Posterior vena cava (tissue), 2 donors: ENCODE data around the gene RBFOX2. TPM values are rescaled to one million over a fixed set of nuclear protein-coding genes. Genes with fewer than 3 reads are reported as not detected.
"Not testable (repeated sequence)": the region's sequence is repeated elsewhere in the genome, so short reads cannot be mapped to it uniquely, and the experiment has no call there.

ENCODE experiments used
- DNase-seq: peaks from one replicate; pipeline ENCODE4 v3.0.0-alpha.2; 2020; ENCODE audit warnings: low spot score
- intact Hi-C, 2 donors: fragments of 100-400 bp; cut with DNase I; formaldehyde crosslinking; loops; one replicate each; pipeline versions ENCODE4 v1.14.1 to v1.14.2; 2022 to 2023
- total RNA-seq, 2 donors: library from RNA; stranded (reverse); fragmentation: NEBNext Ultra II Directional; extraction: Animal tissue kit (Norgen Biotek cat#: 25700); gene quantifications; one replicate each; pipeline ENCODE4 v1.2.1, GENCODE V29; 2021
- donor health status: DM: yes; HTN: yes; CAD: no.
- donor health status: DM: yes; HTN: yes; CAD: no.

Gene RBFOX2
- total RNA-seq, 2 donors from 2014 or later = 114 to 124 TPM

GRCh38 chr22:36052505-36052941, 23.9 kb upstream of the RBFOX2 start:
- DNase-seq = no peak
- intact Hi-C loops = loop anchor here in 1 of 2 donors (10.0 kb wide), 1 partner anchor 62 kb away; no protein-coding TSS in a partner anchor

DNA sequence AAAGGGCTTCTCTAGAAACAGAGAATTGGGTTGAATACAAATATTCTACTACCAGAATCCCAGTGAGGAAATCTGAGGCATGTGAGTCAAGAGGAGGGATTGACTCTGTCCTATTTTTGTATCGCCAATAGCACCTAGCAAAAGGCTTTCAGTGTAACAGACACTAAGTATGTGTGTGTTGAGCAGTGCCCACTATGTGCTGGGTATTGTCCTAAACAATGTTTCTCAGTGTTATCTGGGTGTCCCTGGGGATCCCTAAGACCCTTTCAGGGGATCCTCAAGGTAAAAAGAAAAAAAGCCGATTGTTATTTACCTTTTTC, 21.0 kb upstream of the RBFOX2 start:
- intact Hi-C loops = no loop called here
- DNase-seq = no peak

DNA sequence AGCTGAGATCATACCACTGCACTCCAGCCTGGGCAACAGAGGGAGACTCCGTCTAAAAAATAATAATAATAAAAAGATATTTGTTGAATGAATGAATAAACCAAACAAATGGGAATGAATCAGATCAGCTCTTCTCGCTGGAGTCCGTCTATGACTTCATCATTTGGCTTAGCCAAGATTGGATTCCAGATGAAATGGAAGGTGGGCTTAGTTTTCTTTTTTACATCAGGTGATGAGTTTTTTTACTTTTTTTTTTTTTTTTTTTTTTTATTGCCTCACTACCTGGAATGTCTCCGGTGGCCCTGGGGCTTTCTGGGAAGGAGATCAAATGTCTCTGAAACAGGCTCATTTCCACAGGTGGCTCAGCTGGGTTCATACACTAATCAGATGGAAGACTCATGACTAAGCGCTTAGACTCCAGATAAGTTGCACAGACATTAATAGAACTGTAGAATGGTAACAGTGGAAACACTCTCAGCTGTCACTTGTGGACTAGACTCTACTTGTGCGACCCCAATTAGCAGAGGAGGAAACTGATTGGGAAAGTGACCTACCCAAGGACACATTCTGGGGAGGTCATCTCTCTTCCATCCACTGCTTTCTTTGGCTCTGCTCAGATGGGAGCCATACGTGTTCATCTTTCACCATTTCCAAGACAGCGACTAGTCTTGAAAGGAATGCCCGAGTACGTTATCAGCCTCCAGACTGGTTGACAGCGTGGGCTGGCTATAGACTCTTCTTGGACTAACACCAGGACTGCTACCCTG, 20.5 kb upstream of the RBFOX2 start:
- intact Hi-C loops = no loop called here

GRCh38 chr22:36044517-36044916, 15.9 kb upstream of the RBFOX2 start:
- intact Hi-C loops, DNase-seq: not testable (repeated sequence)

More for the DNA sequence above, 20.5 kb upstream of the RBFOX2 start:
- no peak for DNase-seq

GRCh38 chr22:36042240-36042639, 13.6 kb upstream of the RBFOX2 start:
- intact Hi-C loops = no loop called here
- no peak for DNase-seq

DNA sequence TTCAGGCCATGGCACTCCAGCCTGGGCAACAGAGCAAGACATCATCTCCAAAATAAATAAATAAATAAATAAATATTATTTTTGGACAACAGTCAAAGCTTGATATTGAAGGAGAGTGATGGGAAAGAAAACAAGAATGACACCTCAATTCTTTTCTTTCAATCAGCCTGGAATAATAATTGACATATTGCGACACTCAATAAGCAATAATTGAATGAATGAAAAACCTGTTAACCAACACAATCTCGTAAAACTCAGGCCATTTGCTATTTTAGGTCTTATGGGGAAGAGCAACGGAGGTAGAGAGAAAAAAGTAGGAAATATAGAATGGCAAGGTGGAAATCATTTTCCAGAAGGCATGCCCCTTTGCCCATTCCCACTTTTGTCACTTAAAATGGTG, 10.5 kb upstream of the RBFOX2 start:
- intact Hi-C loops = no loop called here
- no peak for DNase-seq

- intact Hi-C loops = no loop called here
- no peak for DNase-seq
These were observed 8.6 kb upstream of the RBFOX2 start for GRCh38 chr22:36037102-36037758.

DNA sequence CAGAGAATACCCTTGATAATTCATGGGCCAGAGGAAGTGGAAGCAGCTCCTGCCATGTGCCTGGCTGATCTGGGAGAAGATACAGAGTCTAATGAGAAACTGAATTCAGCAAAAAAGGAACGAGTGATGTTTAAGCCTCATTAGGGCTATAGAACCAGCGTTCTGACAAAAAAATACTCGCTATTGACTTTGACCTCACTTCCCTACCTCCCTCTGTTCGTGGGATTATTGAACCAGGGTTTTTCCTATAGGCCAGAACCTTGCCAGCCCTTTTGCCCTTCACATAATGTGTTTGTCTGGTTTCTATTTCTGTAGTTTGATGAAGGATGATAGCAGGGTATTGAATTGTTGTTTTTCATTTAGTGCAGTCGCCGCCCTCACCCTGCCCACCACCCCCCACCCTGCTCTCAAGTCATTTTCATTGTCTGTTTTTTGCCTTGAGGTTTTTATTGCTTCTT, 7.6 kb upstream of the RBFOX2 start:
- DNase-seq = no peak
- intact Hi-C loops = no loop called here

DNA sequence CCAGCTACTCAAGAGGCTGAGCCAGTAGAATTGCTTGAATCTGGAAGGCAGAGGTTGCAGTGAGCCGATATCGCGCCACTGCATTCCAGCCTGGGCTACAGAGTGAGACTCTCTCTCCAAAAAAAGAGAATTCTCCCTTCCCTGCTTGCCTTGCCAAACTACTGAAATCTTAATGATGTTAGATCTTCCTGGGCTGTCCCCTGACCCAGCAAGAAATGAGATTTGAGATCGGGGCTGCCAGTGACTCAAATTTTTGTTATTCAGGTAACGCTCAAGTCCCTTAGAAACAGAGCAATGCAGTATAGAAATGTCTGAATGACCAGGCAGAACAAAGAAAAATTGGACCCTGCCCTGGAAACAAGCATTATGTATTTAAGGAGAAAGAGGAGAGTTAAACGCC, 4.0 kb upstream of the RBFOX2 start:
- no peak for DNase-seq
- intact Hi-C loops = no loop called here

GRCh38 chr22:36029406-36029755, 757 bp upstream of the RBFOX2 start:
- intact Hi-C loops = loop anchor here in 1 of 2 donors (5.0 kb wide), 1 partner anchor 67 kb away; no protein-coding TSS in a partner anchor

DNA sequence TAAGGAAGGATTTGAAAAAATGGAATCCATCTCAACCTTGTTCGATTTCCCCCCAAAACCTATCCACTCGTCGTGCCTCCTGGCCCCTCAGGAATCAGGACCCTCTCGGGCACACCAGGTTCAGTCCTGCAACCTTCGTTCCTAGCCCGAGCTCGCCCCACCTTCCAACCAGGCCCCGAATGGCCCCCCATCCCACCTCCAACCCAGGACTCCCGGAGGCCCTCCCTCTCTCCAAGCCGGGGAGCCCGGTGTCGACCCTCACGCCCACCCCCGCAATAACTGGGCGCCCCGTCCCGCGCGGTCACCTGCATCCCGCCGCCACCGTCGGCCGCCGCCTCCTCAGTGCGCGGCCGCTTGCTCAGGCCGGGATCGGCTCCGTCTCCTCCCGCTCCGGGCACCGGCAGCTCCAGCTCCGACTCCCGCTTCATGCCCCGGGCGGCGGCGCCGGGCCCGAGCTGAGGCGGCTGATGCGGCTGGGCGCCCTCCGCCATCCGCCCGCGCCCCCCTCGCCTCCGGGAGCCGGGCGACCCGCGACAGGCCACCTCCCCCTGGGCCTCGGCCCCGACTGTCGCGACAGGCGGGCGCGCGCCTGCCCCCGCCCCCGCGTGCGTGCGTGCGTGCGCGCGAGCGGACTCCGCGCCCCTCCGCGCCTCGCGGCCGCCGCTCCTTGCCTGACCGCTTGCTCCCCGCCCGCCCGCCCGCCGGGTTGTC, 534 bp downstream of the RBFOX2 start:
- DNase-seq = peak; percentile 82
- intact Hi-C loops = loop anchor here in 1 of 2 donors (5.0 kb wide), 1 partner anchor 66 kb away; no protein-coding TSS in a partner anchor

More at GRCh38 chr22:36029406-36029755, 757 bp upstream of the RBFOX2 start:
- DNase-seq = no peak

DNA sequence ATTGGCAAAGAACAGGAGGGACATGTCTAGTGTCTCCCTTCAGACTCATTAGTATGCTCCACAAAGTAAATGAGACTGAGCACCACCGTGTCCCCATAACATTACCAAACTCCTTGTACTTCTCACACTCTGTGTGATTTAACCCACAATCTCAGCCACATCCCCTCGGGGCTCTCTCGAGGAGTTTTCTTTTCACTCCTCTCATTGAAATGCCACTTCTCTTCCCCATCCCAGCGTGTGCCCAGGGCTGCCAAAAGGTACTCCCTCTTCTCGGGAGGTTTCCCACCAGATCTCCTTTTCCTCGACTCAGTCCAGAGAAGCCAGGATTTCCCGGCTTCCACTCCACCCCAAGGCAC, 1.1 kb downstream of the RBFOX2 start:
- intact Hi-C loops = loop anchor here in 1 of 2 donors (5.0 kb wide), 1 partner anchor 65 kb away; no protein-coding TSS in a partner anchor
- no peak for DNase-seq

GRCh38 chr22:36026741-36027140, 1.9 kb downstream of the RBFOX2 start:
- DNase-seq = no peak
- intact Hi-C loops = loop anchor here in 1 of 2 donors (5.0 kb wide), 1 partner anchor 64 kb away; no protein-coding TSS in a partner anchor

GRCh38 chr22:36022697-36023096, 5.9 kb downstream of the RBFOX2 start:
- no peak for DNase-seq
- intact Hi-C loops = no loop called here

- intact Hi-C loops = no loop called here
- no peak for DNase-seq
These were observed 6.5 kb downstream of the RBFOX2 start for GRCh38 chr22:36022162-36022561.

DNA sequence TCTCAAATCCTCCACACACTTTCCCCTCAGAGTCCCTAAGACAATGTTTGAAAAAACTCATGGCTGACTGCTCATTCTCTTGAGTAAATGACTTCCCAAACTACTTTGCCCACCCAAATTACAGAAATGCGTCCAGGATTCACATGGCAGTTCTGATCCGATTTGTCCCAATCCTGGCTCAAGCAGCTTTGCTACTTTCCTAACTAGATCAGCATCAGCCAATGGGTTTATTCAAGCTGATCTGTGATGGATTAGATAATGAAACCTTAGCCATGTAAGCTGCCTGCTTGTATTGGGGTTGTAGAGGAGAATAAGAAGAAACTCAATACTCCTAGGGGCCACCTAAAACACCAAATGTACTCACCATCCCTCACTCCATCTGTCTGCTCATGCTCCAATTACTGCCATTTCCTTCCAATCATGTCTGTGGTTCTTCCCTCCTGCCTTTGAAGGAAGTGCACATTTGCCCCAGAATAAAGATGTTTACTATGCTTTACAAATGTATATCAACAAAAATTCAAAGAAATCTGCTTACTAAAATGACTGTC, 6.9 kb downstream of the RBFOX2 start:
- no peak for DNase-seq
- intact Hi-C loops = no loop called here

- DNase-seq, intact Hi-C loops: not testable (repeated sequence)
These were observed 7.8 kb downstream of the RBFOX2 start for GRCh38 chr22:36020865-36021264.

- DNase-seq = no peak
- intact Hi-C loops = no loop called here
These were observed 11.0 kb downstream of the RBFOX2 start for GRCh38 chr22:36017651-36018091.

- DNase-seq = no peak
- intact Hi-C loops = no loop called here
These were observed 11.9 kb downstream of the RBFOX2 start for GRCh38 chr22:36016684-36017083.
